Measurements from ENCODE around the gene UTS2B.
"Not testable (repeated sequence)": the region's sequence is repeated elsewhere in the genome, so short reads cannot be mapped to it uniquely, and the experiment has no call there.

UTS2B gene

GRCh38 chr3:191269289-191270085, 60.8 kb downstream of the UTS2B start:
- DNase-seq: no peak

GRCh38 chr3:191268737-191269136, 61.6 kb downstream of the UTS2B start:
- DNase-seq: no peak

GRCh38 chr3:191263850-191264249, 66.5 kb downstream of the UTS2B start:
- DNase-seq: no peak

- DNase-seq: no peak
Observed at GRCh38 chr3:191263365-191263764, 67.0 kb downstream of the UTS2B start.

GRCh38 chr3:191262650-191263049, 67.7 kb downstream of the UTS2B start:
- no peak for DNase-seq

GRCh38 chr3:191261304-191261638, 69.1 kb downstream of the UTS2B start:
- no peak for DNase-seq

- no peak for DNase-seq
Observed at GRCh38 chr3:191260431-191261303, 69.7 kb downstream of the UTS2B start.

GRCh38 chr3:191259486-191259885, 70.8 kb downstream of the UTS2B start:
- no peak for DNase-seq

GRCh38 chr3:191257286-191257685, 73.0 kb downstream of the UTS2B start:
- DNase-seq: no peak

GRCh38 chr3:191256405-191256804, 73.9 kb downstream of the UTS2B start:
- no peak for DNase-seq

GRCh38 chr3:191255156-191255555, 75.2 kb downstream of the UTS2B start:
- no peak for DNase-seq

GRCh38 chr3:191254098-191254873, 76.0 kb downstream of the UTS2B start:
- no peak for DNase-seq

GRCh38 chr3:191253089-191253799, 77.1 kb downstream of the UTS2B start:
- no peak for DNase-seq

- no peak for DNase-seq
Observed at GRCh38 chr3:191246630-191247029, 83.7 kb downstream of the UTS2B start.

GRCh38 chr3:191246034-191246433, 84.3 kb downstream of the UTS2B start:
- not testable (repeated sequence) for DNase-seq

- no peak for DNase-seq
Observed at GRCh38 chr3:191244242-191244867, 86.0 kb downstream of the UTS2B start.

- DNase-seq: no peak
Observed at GRCh38 chr3:191240486-191240885, 89.8 kb downstream of the UTS2B start.

- DNase-seq: no peak
Observed at GRCh38 chr3:191239407-191240031, 90.8 kb downstream of the UTS2B start.

GRCh38 chr3:191238321-191238817, 92.0 kb downstream of the UTS2B start:
- no peak for DNase-seq

- DNase-seq: no peak
Observed at GRCh38 chr3:191237047-191237882, 93.1 kb downstream of the UTS2B start.

GRCh38 chr3:191236646-191237045, 93.7 kb downstream of the UTS2B start:
- DNase-seq: no peak
